ENCODE measurements around the gene AUTS2.

The AUTS2 gene

DNA sequence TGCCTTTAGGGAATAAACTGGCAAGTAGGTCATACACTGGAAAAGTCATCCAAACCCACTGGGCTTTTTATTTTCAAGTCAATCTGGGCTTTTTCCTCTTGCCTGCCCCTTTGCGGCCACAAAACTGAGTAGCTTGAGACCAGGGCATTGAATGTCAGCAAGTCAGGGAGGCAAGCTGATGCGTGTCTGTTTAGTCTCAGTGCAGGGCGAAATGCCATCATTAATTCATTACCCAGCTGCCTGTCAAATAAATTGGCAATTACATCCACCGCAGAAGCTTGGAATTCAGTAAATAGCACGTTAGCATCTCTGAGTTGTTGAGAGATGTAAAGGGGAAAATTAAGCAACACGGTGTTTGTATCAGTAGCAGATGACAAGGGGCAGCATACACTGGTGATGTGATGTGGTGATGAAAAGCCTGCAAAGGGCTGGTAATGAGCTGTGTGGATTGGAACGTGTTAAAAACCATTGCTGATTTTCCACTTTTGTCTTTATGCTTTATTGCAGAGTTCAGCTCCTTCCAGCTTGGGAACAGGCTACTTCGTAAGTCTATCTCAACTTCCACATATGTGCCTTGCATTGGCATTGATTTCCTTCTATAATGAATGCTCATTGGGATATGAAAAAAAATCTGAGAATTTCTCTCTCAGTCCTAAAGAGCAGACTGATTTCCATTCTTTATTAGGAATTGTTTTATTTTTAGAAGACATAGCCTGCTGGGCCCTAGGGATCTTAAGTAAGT lies 535.9 kb downstream of the AUTS2 start:
- H3K27me3 ChIP-seq (ENCODE audit: insufficient read depth, poor library complexity, severe bottlenecking), result no peaks in the 10 kb centered on the region
- no peak overlapping the region for H3K4me3 ChIP-seq (replicated peaks; ENCODE audit: insufficient read depth, low read length)
- no peak overlapping the region for H3K27ac ChIP-seq (replicated peaks)
- no peak for DNase-seq (ENCODE audit: low read depth in 1 of 2, low spot score in 1 of 2)
- TF ChIP-seq GABPA (IDR thresholded peaks at IDR 0.05; ENCODE audit: low read depth) (no peak), POLR2AphosphoS5 (IDR thresholded peaks at IDR 0.05; ENCODE audit: low read depth) (no peak), SPI1 (IDR thresholded peaks at IDR 0.05; ENCODE audit: borderline replicate concordance, low read depth) (no peak)
- TF ChIP-seq, protein P1, sequence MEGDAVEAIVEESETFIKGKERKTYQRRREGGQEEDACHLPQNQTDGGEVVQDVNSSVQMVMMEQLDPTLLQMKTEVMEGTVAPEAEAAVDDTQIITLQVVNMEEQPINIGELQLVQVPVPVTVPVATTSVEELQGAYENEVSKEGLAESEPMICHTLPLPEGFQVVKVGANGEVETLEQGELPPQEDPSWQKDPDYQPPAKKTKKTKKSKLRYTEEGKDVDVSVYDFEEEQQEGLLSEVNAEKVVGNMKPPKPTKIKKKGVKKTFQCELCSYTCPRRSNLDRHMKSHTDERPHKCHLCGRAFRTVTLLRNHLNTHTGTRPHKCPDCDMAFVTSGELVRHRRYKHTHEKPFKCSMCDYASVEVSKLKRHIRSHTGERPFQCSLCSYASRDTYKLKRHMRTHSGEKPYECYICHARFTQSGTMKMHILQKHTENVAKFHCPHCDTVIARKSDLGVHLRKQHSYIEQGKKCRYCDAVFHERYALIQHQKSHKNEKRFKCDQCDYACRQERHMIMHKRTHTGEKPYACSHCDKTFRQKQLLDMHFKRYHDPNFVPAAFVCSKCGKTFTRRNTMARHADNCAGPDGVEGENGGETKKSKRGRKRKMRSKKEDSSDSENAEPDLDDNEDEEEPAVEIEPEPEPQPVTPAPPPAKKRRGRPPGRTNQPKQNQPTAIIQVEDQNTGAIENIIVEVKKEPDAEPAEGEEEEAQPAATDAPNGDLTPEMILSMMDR (IDR thresholded peaks at IDR 0.05; ENCODE audit: insufficient read depth, low read length), result no peak
- TF ChIP-seq, protein P2, sequence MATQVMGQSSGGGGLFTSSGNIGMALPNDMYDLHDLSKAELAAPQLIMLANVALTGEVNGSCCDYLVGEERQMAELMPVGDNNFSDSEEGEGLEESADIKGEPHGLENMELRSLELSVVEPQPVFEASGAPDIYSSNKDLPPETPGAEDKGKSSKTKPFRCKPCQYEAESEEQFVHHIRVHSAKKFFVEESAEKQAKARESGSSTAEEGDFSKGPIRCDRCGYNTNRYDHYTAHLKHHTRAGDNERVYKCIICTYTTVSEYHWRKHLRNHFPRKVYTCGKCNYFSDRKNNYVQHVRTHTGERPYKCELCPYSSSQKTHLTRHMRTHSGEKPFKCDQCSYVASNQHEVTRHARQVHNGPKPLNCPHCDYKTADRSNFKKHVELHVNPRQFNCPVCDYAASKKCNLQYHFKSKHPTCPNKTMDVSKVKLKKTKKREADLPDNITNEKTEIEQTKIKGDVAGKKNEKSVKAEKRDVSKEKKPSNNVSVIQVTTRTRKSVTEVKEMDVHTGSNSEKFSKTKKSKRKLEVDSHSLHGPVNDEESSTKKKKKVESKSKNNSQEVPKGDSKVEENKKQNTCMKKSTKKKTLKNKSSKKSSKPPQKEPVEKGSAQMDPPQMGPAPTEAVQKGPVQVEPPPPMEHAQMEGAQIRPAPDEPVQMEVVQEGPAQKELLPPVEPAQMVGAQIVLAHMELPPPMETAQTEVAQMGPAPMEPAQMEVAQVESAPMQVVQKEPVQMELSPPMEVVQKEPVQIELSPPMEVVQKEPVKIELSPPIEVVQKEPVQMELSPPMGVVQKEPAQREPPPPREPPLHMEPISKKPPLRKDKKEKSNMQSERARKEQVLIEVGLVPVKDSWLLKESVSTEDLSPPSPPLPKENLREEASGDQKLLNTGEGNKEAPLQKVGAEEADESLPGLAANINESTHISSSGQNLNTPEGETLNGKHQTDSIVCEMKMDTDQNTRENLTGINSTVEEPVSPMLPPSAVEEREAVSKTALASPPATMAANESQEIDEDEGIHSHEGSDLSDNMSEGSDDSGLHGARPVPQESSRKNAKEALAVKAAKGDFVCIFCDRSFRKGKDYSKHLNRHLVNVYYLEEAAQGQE (IDR thresholded peaks at IDR 0.05; ENCODE audit: insufficient replicate concordance, low read depth), result no peak

DNA sequence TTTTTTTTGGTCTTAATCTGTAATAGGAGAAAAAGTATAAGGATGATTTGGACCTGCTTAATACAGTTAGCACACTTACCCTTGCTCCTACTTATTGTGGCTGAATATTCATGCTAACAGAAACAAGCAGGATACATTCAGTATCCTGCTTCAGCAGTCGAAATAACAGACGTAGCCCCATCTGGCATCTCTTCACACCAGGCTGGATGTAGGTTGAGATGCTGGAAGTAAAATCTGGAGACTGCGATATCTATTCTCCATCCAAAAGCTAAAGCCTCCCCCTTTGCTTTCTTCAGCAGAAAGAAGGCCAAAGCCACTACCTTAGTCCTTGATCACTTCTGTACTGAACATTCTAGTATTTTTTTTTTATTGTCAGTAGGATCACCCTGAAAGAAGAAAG lies 537.4 kb downstream of the AUTS2 start:
- no peak for TF ChIP-seq POLR2AphosphoS5 (IDR thresholded peaks at IDR 0.05; ENCODE audit: low read depth)
- TF ChIP-seq SPI1 (IDR thresholded peaks at IDR 0.05; ENCODE audit: borderline replicate concordance, low read depth), result no peak
- TF ChIP-seq, protein P2 (IDR thresholded peaks at IDR 0.05; ENCODE audit: insufficient replicate concordance, low read depth), result no peak
- TF ChIP-seq, protein P1 (IDR thresholded peaks at IDR 0.05; ENCODE audit: insufficient read depth, low read length), result no peak
- TF ChIP-seq GABPA (IDR thresholded peaks at IDR 0.05; ENCODE audit: low read depth), result no peak
- H3K27me3 ChIP-seq (ENCODE audit: insufficient read depth, poor library complexity, severe bottlenecking), result no peaks in the 10 kb centered on the region
- no peak for DNase-seq (ENCODE audit: low read depth in 1 of 2, low spot score in 1 of 2)
- H3K27ac ChIP-seq (replicated peaks), result no peak overlapping the region
- no peak overlapping the region for H3K4me3 ChIP-seq (replicated peaks; ENCODE audit: insufficient read depth, low read length)

DNA sequence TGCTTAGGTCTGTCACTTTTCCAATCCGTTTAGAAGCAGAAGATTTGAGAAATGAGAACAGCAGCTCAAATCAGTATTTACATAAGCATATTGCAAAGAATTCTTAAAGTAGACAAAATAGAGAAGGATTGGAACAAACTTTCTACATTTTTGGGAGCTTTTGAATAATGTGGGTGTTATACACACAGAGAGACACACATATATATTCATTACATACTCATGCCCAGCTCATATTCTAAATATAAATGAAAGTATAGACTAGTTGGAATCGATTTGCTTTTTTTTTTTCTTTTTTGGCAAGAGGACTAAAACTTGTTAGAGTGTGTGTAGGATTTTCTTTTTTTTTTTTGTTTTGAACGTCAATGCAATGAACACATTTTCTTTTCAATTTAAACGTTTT lies 538.9 kb downstream of the AUTS2 start:
- TF ChIP-seq POLR2AphosphoS5 (IDR thresholded peaks at IDR 0.05; ENCODE audit: low read depth) (no peak), SPI1 (IDR thresholded peaks at IDR 0.05; ENCODE audit: borderline replicate concordance, low read depth) (no peak), GABPA (IDR thresholded peaks at IDR 0.05; ENCODE audit: low read depth) (no peak)
- TF ChIP-seq, protein P2 (IDR thresholded peaks at IDR 0.05; ENCODE audit: insufficient replicate concordance, low read depth), result no peak
- TF ChIP-seq, protein P1 (IDR thresholded peaks at IDR 0.05; ENCODE audit: insufficient read depth, low read length), result no peak
- no peak for DNase-seq (ENCODE audit: low read depth in 1 of 2, low spot score in 1 of 2)
- no peaks in the 10 kb centered on the region for H3K27me3 ChIP-seq (ENCODE audit: insufficient read depth, poor library complexity, severe bottlenecking)
- H3K4me3 ChIP-seq (replicated peaks; ENCODE audit: insufficient read depth, low read length), result no peak overlapping the region
- H3K27ac ChIP-seq (replicated peaks), result no peak overlapping the region

All from HL-60 (cell line).